Stomach smooth muscle (tissue), 2 donors: ENCODE results near the gene REPIN1.

Source experiments
- H3K27ac ChIP-seq: one replicate; pipeline ENCODE4 v1.7.0; 2013; ENCODE audit warnings: mild to moderate bottlenecking, low read length, inconsistent platforms
- H3K27me3 ChIP-seq, 2 donors: one replicate each; pipeline ENCODE4 v1.7.0; 2013; ENCODE audit warnings: low read length in 2 of 2; ENCODE audit not compliant: insufficient read depth in 2 of 2, control insufficient read depth in 1 of 2
- H3K36me3 ChIP-seq, 2 donors: one replicate each; pipeline ENCODE4 v1.7.0; 2013; ENCODE audit warnings: low read length in 2 of 2; ENCODE audit not compliant: control insufficient read depth in 2 of 2, insufficient read depth in 2 of 2
- H3K4me1 ChIP-seq: one replicate; pipeline ENCODE4 v1.7.0; 2013; ENCODE audit warnings: low read length; ENCODE audit not compliant: control insufficient read depth, insufficient read depth
- H3K4me3 ChIP-seq, 2 donors: one replicate each; pipeline ENCODE4 v1.7.0; 2013; ENCODE audit warnings: low read length in 2 of 2
- H3K9ac ChIP-seq, 2 donors: one replicate each; pipeline ENCODE4 v1.7.0; 2013; ENCODE audit warnings: low read length in 2 of 2, mild to moderate bottlenecking in 1 of 2
- H3K9me3 ChIP-seq, 2 donors: one replicate each; pipeline ENCODE4 v1.7.0; 2013; ENCODE audit warnings: low read length in 2 of 2; ENCODE audit not compliant: control insufficient read depth in 2 of 2
- donor health status: healthy.
- donor health status: Pancreatic carcinoma.

REPIN1 gene

GRCh38 chr7:150420242-150420641 is 51.6 kb downstream of the REPIN1 start:
- H3K4me3 ChIP-seq = no peak overlapping the region
- H3K27ac ChIP-seq = no peak overlapping the region
- no peaks in the 10 kb centered on the region for H3K9me3 ChIP-seq
- H3K27me3 ChIP-seq = no peaks in the 10 kb centered on the region
- no peaks in the 10 kb centered on the region for H3K36me3 ChIP-seq
- peaks cover 3% of the 10 kb centered on the region for H3K4me1 ChIP-seq
- no peak overlapping the region for H3K9ac ChIP-seq

- H3K27ac ChIP-seq = no peak overlapping the region
- peak overlapping the region in 1 of 2 donors; percentile 49 for H3K4me3 ChIP-seq
- H3K27me3 ChIP-seq = no peaks in the 10 kb centered on the region
- no peaks in the 10 kb centered on the region for H3K9me3 ChIP-seq
- H3K9ac ChIP-seq = no peak overlapping the region
- H3K4me1 ChIP-seq = peaks cover 3% of the 10 kb centered on the region
- no peaks in the 10 kb centered on the region for H3K36me3 ChIP-seq
Measured at GRCh38 chr7:150420987-150421674, 52.5 kb downstream of the REPIN1 start.

- Histone ChIP-seq H3K4me3 (no peak overlapping the region), H3K9me3 (no peaks in the 10 kb centered on the region), H3K9ac (no peak overlapping the region), H3K27ac (no peak overlapping the region), H3K36me3 (no peaks in the 10 kb centered on the region), H3K27me3 (no peaks in the 10 kb centered on the region), H3K4me1 (peaks cover 5% of the 10 kb centered on the region)
Measured at GRCh38 chr7:150421831-150422230, 53.2 kb downstream of the REPIN1 start.
